ENCODE data around the gene NOTCH2NLA.
"Not testable (repeated sequence)": the region's sequence is repeated elsewhere in the genome, so short reads cannot be mapped to it uniquely, and the experiment has no call there.

- TF ChIP-seq CTCF (IDR thresholded peaks at IDR 0.05); ZFX (IDR thresholded peaks at IDR 0.05; ENCODE audit: borderline replicate concordance): not testable (repeated sequence)
Observed at GRCh38 chr1:146254569-146255197, 25.9 kb upstream of the NOTCH2NLA start.

Data from 22Rv1 (cell line).